Erythroblast (primary cell): ENCODE data around the gene LRRC4B.

ENCODE experiments used
- GATA1 ChIP-seq: IDR thresholded peaks from 2 replicates; pipeline ENCODE4 v1.6.1; 2011; ENCODE audit warnings: low read depth, mild to moderate bottlenecking, control low read depth, low read length, moderate library complexity
- POLR2A ChIP-seq: IDR thresholded peaks from 2 replicates; pipeline ENCODE4 v1.6.1; 2011; ENCODE audit warnings: mild to moderate bottlenecking, low read length

DNA sequence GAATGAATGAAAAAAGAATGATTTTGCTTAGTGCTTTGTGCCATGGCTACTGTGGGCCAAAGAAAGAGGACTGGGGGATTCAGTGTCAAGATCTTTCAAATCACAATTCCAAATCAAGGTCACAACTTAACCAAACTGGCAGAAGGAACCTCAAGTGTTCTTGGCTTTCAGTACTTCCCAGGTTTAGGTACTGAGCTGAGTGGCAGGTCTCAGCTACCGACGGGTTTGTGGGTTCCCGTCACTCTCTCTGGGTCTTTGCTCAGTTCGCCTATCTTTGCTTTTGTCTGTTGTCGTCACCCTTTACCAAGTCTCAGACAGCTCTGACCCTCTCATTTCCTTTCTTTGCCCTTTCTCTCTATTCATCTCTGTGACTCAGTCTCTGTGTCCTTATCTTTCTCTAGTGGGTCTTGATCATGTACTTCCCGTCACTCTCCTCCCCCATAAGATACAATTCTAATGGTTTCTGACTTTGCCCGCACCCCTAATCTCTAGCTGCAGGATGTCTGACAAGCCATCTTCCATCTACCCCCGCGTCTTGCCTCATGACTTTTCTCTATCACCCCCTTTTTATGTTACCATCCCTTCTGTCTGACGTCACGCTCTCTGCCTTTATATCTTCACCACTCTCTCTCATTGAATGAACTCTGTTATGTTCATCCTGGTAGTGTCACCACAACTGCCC is 33.3 kb upstream of the LRRC4B start:
- TF ChIP-seq POLR2A = no peak
- no peak for TF ChIP-seq GATA1
